HCT116 (cell line): ENCODE data around the gene LPAR1. TPM values are rescaled to one million over a fixed set of nuclear protein-coding genes. Genes with fewer than 3 reads are reported as not detected.

Experiments used
- ATAC-seq: fragments of 200-7000 bp; cut with Tn5 transposase; 2 replicates; pipeline ENCODE4 v1.9.1; 2020; ENCODE audit warnings: mild to moderate bottlenecking, moderate library complexity
- BruUV-seq: library from RNA; stranded (reverse); fragments of 400-500 nt; replicated peaks from 2 replicates; lab custom pipeline; 2021; lab: Mats Ljungman, UMichigan
- CTCF ChIA-PET: fragments of 300-600 bp; sonication (Branson Sonifier 250); formaldehyde crosslinking; loops from one replicate; lab custom pipeline; 2021; ENCODE audit warnings: antibody characterized with exemption; lab: Charles Lee
- POLR2A ChIA-PET: fragments of 300-600, 350-600 bp; sonication (Branson Sonifier 250); formaldehyde crosslinking; loops from one replicate; lab custom pipeline; 2021; ENCODE audit warnings: antibody characterized with exemption; lab: Charles Lee
- RAD21 ChIA-PET, 2 experiments: fragments of 300-600 bp; sonication (Branson Sonifier 250); formaldehyde crosslinking; loops; one replicate each; lab custom pipeline; 2023; ENCODE audit warnings: low total read pairs in 2 of 2; ENCODE audit not compliant: uncharacterized antibody in 2 of 2, unreplicated experiment in 2 of 2, low non-redundant PET in 1 of 2; lab: Charles Lee
- DNase-seq: peaks from one replicate; pipeline ENCODE4 v3.0.0-alpha.2; 2010; ENCODE audit warnings: low read depth, low spot score
- H2AFZ ChIP-seq: fragments of 200-600 bp; shearing (Covaris generic), sonication (generic); 2 replicates; pipeline ENCODE4 v1.6.1; 2017; ENCODE audit warnings: low read depth, mixed run types, mixed read lengths, antibody characterized with exemption, low read length; ENCODE audit not compliant: poor library complexity, severe bottlenecking
- H3K27ac ChIP-seq: 2 replicates; pipeline ENCODE4 v1.5.1; 2012; ENCODE audit warnings: low read depth, low read length
- H3K27me3 ChIP-seq: fragments of 200-600 bp; sonication (generic); 2 replicates; pipeline ENCODE4 v1.6.1; 2016; ENCODE audit warnings: mixed run types, low read length, mixed read lengths; ENCODE audit not compliant: insufficient read depth
- H3K36me3 ChIP-seq, 2 experiments: fragments of 200-500 bp in 1 of 2; fragments of 200-600 bp in 1 of 2; sonication (Bioruptor generic) in 1 of 2; sonication (generic) in 1 of 2; 2 replicates each; pipeline versions ENCODE4 v1.5.1 to v1.6.1; 2014 to 2016; ENCODE audit warnings: low read length in 2 of 2, inconsistent platforms in 1 of 2, mixed read lengths in 1 of 2, mixed run types in 1 of 2; ENCODE audit not compliant: insufficient read depth in 2 of 2, control insufficient read depth in 1 of 2
- H3K4me1 ChIP-seq, 2 experiments: fragments of 200-600 bp in 1 of 2; sonication (generic) in 1 of 2; 2 replicates each; pipeline versions ENCODE4 v1.5.1 to v1.6.1; 2012 to 2017; ENCODE audit warnings: low read length in 2 of 2, inconsistent platforms in 1 of 2, mild to moderate bottlenecking in 1 of 2, mixed read lengths in 1 of 2, mixed run types in 1 of 2, moderate library complexity in 1 of 2; ENCODE audit not compliant: insufficient read depth in 2 of 2, control insufficient read depth in 1 of 2
- H3K4me2 ChIP-seq: fragments of 200-600 bp; sonication (generic); 2 replicates; pipeline ENCODE4 v1.6.1; 2017; ENCODE audit warnings: mixed run types, low read length, mixed read lengths
- H3K4me3 ChIP-seq, 2 experiments: fragments of 200-600 bp in 1 of 2; sonication (generic) in 1 of 2; replicated peaks in 1 of 2; 2 replicates each; pipeline ENCODE4 v1.5.1; 2011 to 2016; ENCODE audit warnings: low read length in 2 of 2, control low read depth in 1 of 2, low read depth in 1 of 2, mild to moderate bottlenecking in 1 of 2, mixed read lengths in 1 of 2, mixed run types in 1 of 2
- H3K79me2 ChIP-seq: fragments of 200-600 bp; sonication (generic); 2 replicates; pipeline ENCODE4 v1.6.1; 2017; ENCODE audit warnings: mild to moderate bottlenecking, mixed run types, low read length, moderate library complexity, mixed read lengths; ENCODE audit not compliant: insufficient read depth
- H3K9ac ChIP-seq: fragments of 200-600 bp; sonication (generic); 2 replicates; pipeline ENCODE4 v1.6.1; 2016; ENCODE audit warnings: low read length, mixed read lengths
- H3K9me2 ChIP-seq: fragments of 200-600 bp; sonication (generic), shearing (Covaris generic); 2 replicates; pipeline ENCODE4 v1.6.1; 2017; ENCODE audit warnings: mixed run types, mild to moderate bottlenecking, moderate library complexity; ENCODE audit not compliant: insufficient read depth
- H3K9me3 ChIP-seq, 2 experiments: fragments of 200-500 bp in 1 of 2; fragments of 200-600 bp in 1 of 2; sonication (Bioruptor generic) in 1 of 2; sonication (generic) in 1 of 2; 2 replicates each; pipeline ENCODE4 v1.6.1; 2014 to 2017; ENCODE audit warnings: low read length in 2 of 2, mixed read lengths in 2 of 2, inconsistent platforms in 1 of 2, low read depth in 1 of 2, mild to moderate bottlenecking in 1 of 2, mixed run types in 1 of 2, moderate library complexity in 1 of 2; ENCODE audit not compliant: control insufficient read depth in 1 of 2, insufficient read depth in 1 of 2
- H4K20me1 ChIP-seq: fragments of 200-600 bp; sonication (generic), shearing (Covaris generic); 2 replicates; pipeline ENCODE4 v1.6.1; 2017; ENCODE audit warnings: mixed run types, mild to moderate bottlenecking, moderate library complexity; ENCODE audit not compliant: insufficient read depth
- ATF3 ChIP-seq: IDR thresholded peaks from 2 replicates; pipeline ENCODE4 v1.6.1; 2012
- CBX3 ChIP-seq: IDR thresholded peaks from 2 replicates; pipeline ENCODE4 v1.6.1; 2012; ENCODE audit warnings: low read depth
- CEBPB ChIP-seq: IDR thresholded peaks from 2 replicates; pipeline ENCODE4 v1.6.1; 2012; ENCODE audit warnings: low read depth
- EGR1 ChIP-seq: IDR thresholded peaks from 2 replicates; pipeline ENCODE4 v1.6.1; 2012; ENCODE audit warnings: low read depth
- ELF1 ChIP-seq: IDR thresholded peaks from 2 replicates; pipeline ENCODE4 v1.6.1; 2012; ENCODE audit warnings: low read depth, borderline replicate concordance
- FOSL1 ChIP-seq: IDR thresholded peaks from 2 replicates; pipeline ENCODE4 v1.6.1; 2012; ENCODE audit warnings: low read depth
- POLR2A ChIP-seq: IDR thresholded peaks from 2 replicates; pipeline ENCODE4 v1.7.0; 2011; ENCODE audit warnings: borderline replicate concordance; ENCODE audit not compliant: insufficient read depth, insufficient read length; ENCODE audit errors: extremely low read depth
- POLR2AphosphoS5 ChIP-seq: IDR thresholded peaks from 2 replicates; pipeline ENCODE4 v1.6.1; 2011; ENCODE audit warnings: mild to moderate bottlenecking, low read depth, low read length, moderate library complexity
- SIN3A ChIP-seq: IDR thresholded peaks from 2 replicates; pipeline ENCODE4 v1.6.1; 2012; ENCODE audit warnings: low read depth
- SP1 ChIP-seq: IDR thresholded peaks from 2 replicates; pipeline ENCODE4 v1.6.1; 2012; ENCODE audit warnings: low read depth
- YY1 ChIP-seq: IDR thresholded peaks from 2 replicates; pipeline ENCODE4 v1.6.1; 2011; ENCODE audit warnings: low read length, low read depth, moderate library complexity, mild to moderate bottlenecking; ENCODE audit not compliant: insufficient replicate concordance; ENCODE audit errors: extremely low read depth
- ZNF274 ChIP-seq: fragments of 200-500 bp; sonication (Bioruptor generic); IDR thresholded peaks from 2 replicates; pipeline ENCODE4 v1.6.1; 2014; ENCODE audit warnings: mild to moderate bottlenecking, low read depth, low read length, inconsistent platforms
- intact Hi-C: fragments of 100-400 bp; cut with micrococcal nuclease; formaldehyde crosslinking; loops from 2 replicates; pipeline ENCODE4 v1.10.0; 2022
- total RNA-seq: library from RNA; stranded (reverse); gene quantifications from one replicate; pipeline ENCODE4 v1.2.1, GENCODE V29; 2021; ENCODE audit not compliant: unreplicated experiment
- TF ChIP-seq, protein P1 (sequence below): IDR thresholded peaks from 2 replicates; pipeline ENCODE4 v1.6.1; 2011; ENCODE audit warnings: mild to moderate bottlenecking, low read length, moderate library complexity; ENCODE audit not compliant: insufficient replicate concordance; ENCODE audit errors: extremely low read depth
- TF ChIP-seq, protein P2 (sequence below), 3 experiments: fragments of 200-600 bp in 1 of 3; sonication (generic) in 1 of 3; IDR thresholded peaks in 2 of 3; conservative IDR thresholded peaks in 1 of 3; 2 replicates each; pipeline ENCODE4 v1.5.1; 2012 to 2017; ENCODE audit warnings: low read depth in 2 of 3, low read length in 2 of 3, antibody characterized with exemption in 1 of 3, borderline replicate concordance in 1 of 3, control low read depth in 1 of 3, mild to moderate bottlenecking in 1 of 3, mixed read lengths in 1 of 3, mixed run types in 1 of 3, moderate library complexity in 1 of 3; ENCODE audit not compliant: insufficient read depth in 1 of 3

The LPAR1 gene
- total RNA-seq, 1 experiment from 2014 or later, result 7.4 TPM

DNA sequence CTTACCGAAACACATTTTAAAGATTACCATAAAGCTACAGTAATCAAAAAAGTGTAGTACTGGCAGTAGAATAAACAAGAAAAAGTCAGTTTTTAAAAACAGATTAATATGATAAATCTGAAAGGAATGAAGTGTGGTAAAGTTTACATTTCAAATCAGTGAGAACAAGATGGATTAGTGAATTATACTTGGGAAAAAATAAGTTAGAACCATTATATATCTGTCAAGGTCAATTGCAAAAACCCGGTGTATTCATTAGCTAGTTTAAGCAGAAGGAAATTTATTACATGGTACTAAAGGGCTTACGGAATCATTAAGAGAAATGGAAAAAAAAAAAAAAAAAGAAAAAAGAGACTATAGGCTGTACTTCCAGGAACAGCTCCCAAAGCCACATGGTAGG is 205.3 kb downstream of the LPAR1 start:
- Histone ChIP-seq H3K4me1 (peaks cover 8 to 17% of the 10 kb centered on the region in 2 experiments; a peak in 3 of 4 replicates), H4K20me1 (no peaks in the 10 kb centered on the region), H3K9me2 (0 out of 2 replicates have a peak, but pooled peaks cover 3% of the 10 kb centered on the region), H3K9ac (no peak overlapping the region), H3K9me3 (no peaks in the 10 kb centered on the region), H3K36me3 (no peaks in the 10 kb centered on the region), H2AFZ (no peak overlapping the region), H3K4me3 (no peak overlapping the region), H3K79me2 (no peaks in the 10 kb centered on the region), H3K27me3 (no peaks in the 10 kb centered on the region), H3K4me2 (no peak overlapping the region)
- ChIA-PET CTCF (no interaction called here), RAD21 (no interaction called here), POLR2A (no interaction called here)
- DNase-seq (no peak), ATAC-seq (no peak)
- BruUV-seq, result no TSS peak
- TF ChIP-seq EGR1 (no peak), ATF3 (no peak), CEBPB (no peak), ZNF274 (no peak), FOSL1 (no peak)
- TF ChIP-seq, all 23 proteins: peak for 0
- intact Hi-C loops, result no loop called here
- no peak overlapping the region for H3K27ac ChIP-seq

- intact Hi-C loops, result no loop called here
- no TSS peak for BruUV-seq
These were observed 207.8 kb downstream of the LPAR1 start for GRCh38 chr9:110830495-110830894.

More at GRCh38 chr9:110830495-110830894, 207.8 kb downstream of the LPAR1 start:
- ChIA-PET POLR2A (no interaction called here), CTCF (no interaction called here), RAD21 (no interaction called here)
- 0 out of 2 replicates have a peak, but pooled peaks cover 3% of the 10 kb centered on the region for H3K9me2 ChIP-seq
- no peaks in the 10 kb centered on the region for H4K20me1 ChIP-seq
- no peak for DNase-seq
- H2AFZ ChIP-seq, result no peak overlapping the region
- no peak overlapping the region for H3K9ac ChIP-seq
- H3K27ac ChIP-seq, result no peak overlapping the region
- TF ChIP-seq POLR2AphosphoS5, result no peak
- no peak for TF ChIP-seq SIN3A
- TF ChIP-seq ELF1, result no peak
- TF ChIP-seq ZNF274, result no peak
- no peak for TF ChIP-seq CBX3
- TF ChIP-seq YY1, result no peak
- no peak for TF ChIP-seq FOSL1
- TF ChIP-seq, protein P1, sequence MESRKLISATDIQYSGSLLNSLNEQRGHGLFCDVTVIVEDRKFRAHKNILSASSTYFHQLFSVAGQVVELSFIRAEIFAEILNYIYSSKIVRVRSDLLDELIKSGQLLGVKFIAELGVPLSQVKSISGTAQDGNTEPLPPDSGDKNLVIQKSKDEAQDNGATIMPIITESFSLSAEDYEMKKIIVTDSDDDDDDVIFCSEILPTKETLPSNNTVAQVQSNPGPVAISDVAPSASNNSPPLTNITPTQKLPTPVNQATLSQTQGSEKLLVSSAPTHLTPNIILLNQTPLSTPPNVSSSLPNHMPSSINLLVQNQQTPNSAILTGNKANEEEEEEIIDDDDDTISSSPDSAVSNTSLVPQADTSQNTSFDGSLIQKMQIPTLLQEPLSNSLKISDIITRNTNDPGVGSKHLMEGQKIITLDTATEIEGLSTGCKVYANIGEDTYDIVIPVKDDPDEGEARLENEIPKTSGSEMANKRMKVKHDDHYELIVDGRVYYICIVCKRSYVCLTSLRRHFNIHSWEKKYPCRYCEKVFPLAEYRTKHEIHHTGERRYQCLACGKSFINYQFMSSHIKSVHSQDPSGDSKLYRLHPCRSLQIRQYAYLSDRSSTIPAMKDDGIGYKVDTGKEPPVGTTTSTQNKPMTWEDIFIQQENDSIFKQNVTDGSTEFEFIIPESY, result no peak
- TF ChIP-seq SP1, result no peak
- TF ChIP-seq POLR2A, result no peak
- no peak for TF ChIP-seq ATF3
- TF ChIP-seq, protein P2, sequence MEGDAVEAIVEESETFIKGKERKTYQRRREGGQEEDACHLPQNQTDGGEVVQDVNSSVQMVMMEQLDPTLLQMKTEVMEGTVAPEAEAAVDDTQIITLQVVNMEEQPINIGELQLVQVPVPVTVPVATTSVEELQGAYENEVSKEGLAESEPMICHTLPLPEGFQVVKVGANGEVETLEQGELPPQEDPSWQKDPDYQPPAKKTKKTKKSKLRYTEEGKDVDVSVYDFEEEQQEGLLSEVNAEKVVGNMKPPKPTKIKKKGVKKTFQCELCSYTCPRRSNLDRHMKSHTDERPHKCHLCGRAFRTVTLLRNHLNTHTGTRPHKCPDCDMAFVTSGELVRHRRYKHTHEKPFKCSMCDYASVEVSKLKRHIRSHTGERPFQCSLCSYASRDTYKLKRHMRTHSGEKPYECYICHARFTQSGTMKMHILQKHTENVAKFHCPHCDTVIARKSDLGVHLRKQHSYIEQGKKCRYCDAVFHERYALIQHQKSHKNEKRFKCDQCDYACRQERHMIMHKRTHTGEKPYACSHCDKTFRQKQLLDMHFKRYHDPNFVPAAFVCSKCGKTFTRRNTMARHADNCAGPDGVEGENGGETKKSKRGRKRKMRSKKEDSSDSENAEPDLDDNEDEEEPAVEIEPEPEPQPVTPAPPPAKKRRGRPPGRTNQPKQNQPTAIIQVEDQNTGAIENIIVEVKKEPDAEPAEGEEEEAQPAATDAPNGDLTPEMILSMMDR (IDR thresholded peaks at IDR 0.05 in 2 of 3, conservative IDR thresholded peaks at IDR 0.05 in 1 of 3; ENCODE audit: borderline replicate concordance in 1 of 3, insufficient read depth in 1 of 3, low read depth in 2 of 3, low read length in 2 of 3), result no peak
- no peak for ATAC-seq
- H3K36me3 ChIP-seq, result no peaks in the 10 kb centered on the region
- no peak overlapping the region for H3K4me2 ChIP-seq
- H3K79me2 ChIP-seq, result no peaks in the 10 kb centered on the region
- no peaks in the 10 kb centered on the region for H3K9me3 ChIP-seq
- no peak overlapping the region for H3K4me3 ChIP-seq
- H3K27me3 ChIP-seq, result no peaks in the 10 kb centered on the region
- peaks cover 6 to 10% of the 10 kb centered on the region in 2 experiments; a peak in 3 of 4 replicates for H3K4me1 ChIP-seq
